A549 treated with Hydrocortisone at 1 μM for 4 hours (cell line): Measurements from ENCODE around the gene NCOR1. TPM values are rescaled to one million over a fixed set of nuclear protein-coding genes. Genes with fewer than 3 reads are reported as not detected.

Experiments
- total RNA-seq: library from RNA; stranded (reverse); fragments of 200-300 nt; extraction: Qiagen RNA extraction; gene quantifications from 5 replicates; pipeline ENCODE4 v1.2.3, GENCODE V29; 2022

The NCOR1 gene
- total RNA-seq, result 62.3 to 104 TPM (median 70.0 TPM) in 5 replicates

GRCh38 chr17:16215273-16215964 is at the start of gene NCOR1:
NCOR1 (minus strand) TSS chr17:16215534; CDS start chr17:16194569, 20,965 bp downstream.

GRCh38 chr17:16217002-16217635 is 1.8 kb upstream of the NCOR1 start, which contains the start of gene PIGL:
PIGL (plus strand) TSS chr17:16217210; CDS start chr17:16217227, 17 bp downstream.

GRCh38 chr17:15999141-15999973 is 216.0 kb downstream of the NCOR1 start, which contains the start of the genes TTC19 and ZSWIM7:
TTC19 (plus strand) TSS chr17:15999824; CDS start chr17:15999849, 25 bp downstream.
ZSWIM7 (minus strand) TSS chr17:15999704; CDS start chr17:15999594, 110 bp downstream.

Other genes with a start within 250 kb of the NCOR1 start
- gene ZSWIM7, start 215.8 kb downstream of the NCOR1 start, total RNA-seq, result 35.2 to 50.2 TPM (median 49.9 TPM) in 5 replicates
- gene TTC19, start 215.7 kb downstream of the NCOR1 start, total RNA-seq, result 46.4 to 52.3 TPM (median 50.8 TPM) in 5 replicates
- gene PIGL, start 1.7 kb upstream of the NCOR1 start, total RNA-seq, result 16.2 to 20.2 TPM (median 18.0 TPM) in 5 replicates
- 114 to 160 TPM (median 157 TPM) in 5 replicates for gene CENPV, start 137.9 kb upstream of the NCOR1 start, total RNA-seq
- 1,797 to 2,428 TPM (median 1,988 TPM) in 5 replicates for gene UBB, start 165.6 kb upstream of the NCOR1 start, total RNA-seq
- gene TRPV2, start 200.0 kb upstream of the NCOR1 start, total RNA-seq, result 0.20 to 0.55 TPM (median 0.40 TPM) in 5 replicates